ENCODE results near the gene PTGFRN. TPM values are rescaled to one million over a fixed set of nuclear protein-coding genes. Genes with fewer than 3 reads are reported as not detected.
A peak's percentile ranks its signal among the peaks of the same experiment; 100 is the strongest.

PTGFRN gene
- polyA plus RNA-seq, 2 donors: 25.9 to 37.2 TPM

- H3K4me1 ChIP-seq (ENCODE audit: control insufficient read depth in 2 of 2, insufficient read depth in 2 of 2, low read length in 1 of 2): peaks cover 0 to 3% of the 10 kb centered on the region in 2 donors
- no peaks in the 10 kb centered on the region for H3K36me3 ChIP-seq (ENCODE audit: control insufficient read depth in 2 of 2, insufficient read depth in 2 of 2, low read length in 1 of 2)
- WGBS, 2 donors: 52 to 60% methylated on average over 2 of the region's 2 CpGs
- no peak overlapping the region for H3K4me3 ChIP-seq (ENCODE audit: low read depth in 1 of 2, low read length in 2 of 2)
- no peaks in the 10 kb centered on the region for H3K9me3 ChIP-seq (ENCODE audit: control insufficient read depth in 2 of 2, insufficient read depth in 1 of 2, low read depth in 1 of 2, low read length in 1 of 2)
- no peaks in the 10 kb centered on the region for H3K27me3 ChIP-seq (ENCODE audit: control insufficient read depth in 1 of 2, insufficient read depth in 2 of 2, low read length in 2 of 2)
- H3K27ac ChIP-seq (ENCODE audit: low read depth in 2 of 2, low read length in 1 of 2): no peak overlapping the region
Observed at GRCh38 chr1:116904791-116905320, 4.9 kb upstream of the PTGFRN start.

GRCh38 chr1:116906812-116907211, 2.9 kb upstream of the PTGFRN start:
- 67 to 69% methylated on average over 3 of the region's 3 CpGs for WGBS, 2 donors
- Histone ChIP-seq H3K27ac (ENCODE audit: low read depth in 2 of 2, low read length in 1 of 2) (peak overlapping the region in 1 of 2 donors; percentile 54), H3K4me1 (ENCODE audit: control insufficient read depth in 2 of 2, insufficient read depth in 2 of 2, low read length in 1 of 2) (peaks cover 0 to 8% of the 10 kb centered on the region in 2 donors), H3K27me3 (ENCODE audit: control insufficient read depth in 1 of 2, insufficient read depth in 2 of 2, low read length in 2 of 2) (no peaks in the 10 kb centered on the region), H3K9me3 (ENCODE audit: control insufficient read depth in 2 of 2, insufficient read depth in 1 of 2, low read depth in 1 of 2, low read length in 1 of 2) (no peaks in the 10 kb centered on the region), H3K36me3 (ENCODE audit: control insufficient read depth in 2 of 2, insufficient read depth in 2 of 2, low read length in 1 of 2) (no peaks in the 10 kb centered on the region), H3K4me3 (ENCODE audit: low read depth in 1 of 2, low read length in 2 of 2) (no peak overlapping the region)

- Histone ChIP-seq H3K27ac (ENCODE audit: low read depth in 2 of 2, low read length in 1 of 2) (peak overlapping the region in 1 of 2 donors; percentile 54), H3K27me3 (ENCODE audit: control insufficient read depth in 1 of 2, insufficient read depth in 2 of 2, low read length in 2 of 2) (no peaks in the 10 kb centered on the region), H3K9me3 (ENCODE audit: control insufficient read depth in 2 of 2, insufficient read depth in 1 of 2, low read depth in 1 of 2, low read length in 1 of 2) (no peaks in the 10 kb centered on the region), H3K4me1 (ENCODE audit: control insufficient read depth in 2 of 2, insufficient read depth in 2 of 2, low read length in 1 of 2) (peaks cover 0 to 11% of the 10 kb centered on the region in 2 donors), H3K4me3 (ENCODE audit: low read depth in 1 of 2, low read length in 2 of 2) (no peak overlapping the region), H3K36me3 (ENCODE audit: control insufficient read depth in 2 of 2, insufficient read depth in 2 of 2, low read length in 1 of 2) (no peaks in the 10 kb centered on the region)
- 84 to 86% methylated on average over 3 of the region's 3 CpGs for WGBS, 2 donors
Observed at GRCh38 chr1:116907351-116907750, 2.4 kb upstream of the PTGFRN start.

- WGBS, 2 donors: 96 to 98% methylated on average over 9 of the region's 9 CpGs
- H3K27ac ChIP-seq (ENCODE audit: low read depth in 2 of 2, low read length in 1 of 2): no peak overlapping the region
- no peaks in the 10 kb centered on the region for H3K36me3 ChIP-seq (ENCODE audit: control insufficient read depth in 2 of 2, insufficient read depth in 2 of 2, low read length in 1 of 2)
- no peak overlapping the region for H3K4me3 ChIP-seq (ENCODE audit: low read depth in 1 of 2, low read length in 2 of 2)
- H3K27me3 ChIP-seq (ENCODE audit: control insufficient read depth in 1 of 2, insufficient read depth in 2 of 2, low read length in 2 of 2): no peaks in the 10 kb centered on the region
- peaks cover 0 to 14% of the 10 kb centered on the region in 2 donors for H3K4me1 ChIP-seq (ENCODE audit: control insufficient read depth in 2 of 2, insufficient read depth in 2 of 2, low read length in 1 of 2)
- H3K9me3 ChIP-seq (ENCODE audit: control insufficient read depth in 2 of 2, insufficient read depth in 1 of 2, low read depth in 1 of 2, low read length in 1 of 2): no peaks in the 10 kb centered on the region
Observed at GRCh38 chr1:116908266-116908665, 1.4 kb upstream of the PTGFRN start.

GRCh38 chr1:116908820-116909511, 750 bp upstream of the PTGFRN start:
- H3K9me3 ChIP-seq (ENCODE audit: control insufficient read depth in 2 of 2, insufficient read depth in 1 of 2, low read depth in 1 of 2, low read length in 1 of 2): no peaks in the 10 kb centered on the region
- H3K4me1 ChIP-seq (ENCODE audit: control insufficient read depth in 2 of 2, insufficient read depth in 2 of 2, low read length in 1 of 2): peaks cover 0 to 16% of the 10 kb centered on the region in 2 donors
- peak overlapping the region; percentile 86 to 89 for H3K4me3 ChIP-seq (ENCODE audit: low read depth in 1 of 2, low read length in 2 of 2)
- H3K27me3 ChIP-seq (ENCODE audit: control insufficient read depth in 1 of 2, insufficient read depth in 2 of 2, low read length in 2 of 2): no peaks in the 10 kb centered on the region
- H3K27ac ChIP-seq (ENCODE audit: low read depth in 2 of 2, low read length in 1 of 2): peak overlapping the region; percentile 89 to 91
- 70 to 78% methylated on average over 13 of the region's 13 CpGs for WGBS, 2 donors
- no peaks in the 10 kb centered on the region for H3K36me3 ChIP-seq (ENCODE audit: control insufficient read depth in 2 of 2, insufficient read depth in 2 of 2, low read length in 1 of 2)

GRCh38 chr1:116910379-116911187, 867 bp downstream of the PTGFRN start:
- Histone ChIP-seq H3K27me3 (ENCODE audit: control insufficient read depth in 1 of 2, insufficient read depth in 2 of 2, low read length in 2 of 2) (no peaks in the 10 kb centered on the region), H3K9me3 (ENCODE audit: control insufficient read depth in 2 of 2, insufficient read depth in 1 of 2, low read depth in 1 of 2, low read length in 1 of 2) (no peaks in the 10 kb centered on the region), H3K36me3 (ENCODE audit: control insufficient read depth in 2 of 2, insufficient read depth in 2 of 2, low read length in 1 of 2) (no peaks in the 10 kb centered on the region), H3K27ac (ENCODE audit: low read depth in 2 of 2, low read length in 1 of 2) (peak overlapping the region; percentile 89 to 91), H3K4me3 (ENCODE audit: low read depth in 1 of 2, low read length in 2 of 2) (peak overlapping the region; percentile 86 to 89), H3K4me1 (ENCODE audit: control insufficient read depth in 2 of 2, insufficient read depth in 2 of 2, low read length in 1 of 2) (peaks cover 0 to 16% of the 10 kb centered on the region in 2 donors)
- WGBS, 2 donors: 2 to 4% methylated on average over 53 to 64 of the region's 64 CpGs

- 38 to 43% methylated on average over 6 of the region's 6 CpGs for WGBS, 2 donors
- Histone ChIP-seq H3K27ac (ENCODE audit: low read depth in 2 of 2, low read length in 1 of 2) (peak overlapping the region; percentile 19 to 91), H3K36me3 (ENCODE audit: control insufficient read depth in 2 of 2, insufficient read depth in 2 of 2, low read length in 1 of 2) (no peaks in the 10 kb centered on the region), H3K9me3 (ENCODE audit: control insufficient read depth in 2 of 2, insufficient read depth in 1 of 2, low read depth in 1 of 2, low read length in 1 of 2) (no peaks in the 10 kb centered on the region), H3K4me3 (ENCODE audit: low read depth in 1 of 2, low read length in 2 of 2) (peak overlapping the region; percentile 86 to 89), H3K4me1 (ENCODE audit: control insufficient read depth in 2 of 2, insufficient read depth in 2 of 2, low read length in 1 of 2) (peaks cover 0 to 16% of the 10 kb centered on the region in 2 donors), H3K27me3 (ENCODE audit: control insufficient read depth in 1 of 2, insufficient read depth in 2 of 2, low read length in 2 of 2) (no peaks in the 10 kb centered on the region)
Observed at GRCh38 chr1:116911188-116911553, 1.5 kb downstream of the PTGFRN start.

- peaks cover 5 to 19% of the 10 kb centered on the region in 2 donors for H3K4me1 ChIP-seq (ENCODE audit: control insufficient read depth in 2 of 2, insufficient read depth in 2 of 2, low read length in 1 of 2)
- H3K36me3 ChIP-seq (ENCODE audit: control insufficient read depth in 2 of 2, insufficient read depth in 2 of 2, low read length in 1 of 2): no peaks in the 10 kb centered on the region
- no peaks in the 10 kb centered on the region for H3K9me3 ChIP-seq (ENCODE audit: control insufficient read depth in 2 of 2, insufficient read depth in 1 of 2, low read depth in 1 of 2, low read length in 1 of 2)
- H3K4me3 ChIP-seq (ENCODE audit: low read depth in 1 of 2, low read length in 2 of 2): peak overlapping the region in 1 of 2 donors; percentile 89
- no peak overlapping the region for H3K27ac ChIP-seq (ENCODE audit: low read depth in 2 of 2, low read length in 1 of 2)
- H3K27me3 ChIP-seq (ENCODE audit: control insufficient read depth in 1 of 2, insufficient read depth in 2 of 2, low read length in 2 of 2): no peaks in the 10 kb centered on the region
- WGBS, 2 donors: 54 to 62% methylated on average over 6 of the region's 6 CpGs
Observed at GRCh38 chr1:116911779-116912469, 2.2 kb downstream of the PTGFRN start.

- 93 to 96% methylated on average over 2 of the region's 2 CpGs for WGBS, 2 donors
Observed at GRCh38 chr1:116912846-116913245, 3.1 kb downstream of the PTGFRN start.

More at GRCh38 chr1:116912846-116913245, 3.1 kb downstream of the PTGFRN start:
- no peaks in the 10 kb centered on the region for H3K36me3 ChIP-seq (ENCODE audit: control insufficient read depth in 2 of 2, insufficient read depth in 2 of 2, low read length in 1 of 2)
- H3K27ac ChIP-seq (ENCODE audit: low read depth in 2 of 2, low read length in 1 of 2): no peak overlapping the region
- peaks cover 5 to 25% of the 10 kb centered on the region in 2 donors for H3K4me1 ChIP-seq (ENCODE audit: control insufficient read depth in 2 of 2, insufficient read depth in 2 of 2, low read length in 1 of 2)
- H3K27me3 ChIP-seq (ENCODE audit: control insufficient read depth in 1 of 2, insufficient read depth in 2 of 2, low read length in 2 of 2): no peaks in the 10 kb centered on the region
- no peak overlapping the region for H3K4me3 ChIP-seq (ENCODE audit: low read depth in 1 of 2, low read length in 2 of 2)
- no peaks in the 10 kb centered on the region for H3K9me3 ChIP-seq (ENCODE audit: control insufficient read depth in 2 of 2, insufficient read depth in 1 of 2, low read depth in 1 of 2, low read length in 1 of 2)
